NCI-H1105 (cell line): ENCODE measurements around the gene GNPDA1.

Experiments
- DNase-seq: peaks from one replicate; lab custom pipeline; 2025; lab: John Stamatoyannopoulos, UW

The GNPDA1 gene

GRCh38 chr5:141957367-141957996 lies 55.3 kb downstream of the GNPDA1 start:
- no peak for DNase-seq

GRCh38 chr5:141954194-141954593 lies 58.6 kb downstream of the GNPDA1 start:
- DNase-seq = no peak

- no peak for DNase-seq
Observed at GRCh38 chr5:141952020-141952419, 60.8 kb downstream of the GNPDA1 start.

GRCh38 chr5:141951332-141951781 lies 61.5 kb downstream of the GNPDA1 start:
- no peak for DNase-seq
